Suprapubic skin (tissue), 4 donors: Measurements from ENCODE around the gene XAB2. TPM values are rescaled to one million over a fixed set of nuclear protein-coding genes. Genes with fewer than 3 reads are reported as not detected.

Experiments used
- DNase-seq, 2 donors: peaks; one replicate each; pipeline ENCODE4 v3.0.0-alpha.2; 2019; ENCODE audit warnings: low spot score in 2 of 2
- H3K27ac ChIP-seq: fragments of 200-600 bp; sonication (generic); one replicate; pipeline ENCODE4 v1.5.1; 2019
- H3K27me3 ChIP-seq: fragments of 200-600 bp; sonication (generic); one replicate; pipeline ENCODE4 v1.5.1; 2019
- H3K36me3 ChIP-seq: fragments of 200-600 bp; sonication (generic); one replicate; pipeline ENCODE4 v1.5.1; 2019
- H3K4me1 ChIP-seq: fragments of 200-600 bp; sonication (generic); one replicate; pipeline ENCODE4 v1.5.1; 2019
- H3K4me3 ChIP-seq: fragments of 200-600 bp; sonication (generic); one replicate; pipeline ENCODE4 v1.5.1; 2019; ENCODE audit warnings: mild to moderate bottlenecking
- H3K9me3 ChIP-seq: fragments of 200-600 bp; sonication (generic); one replicate; pipeline ENCODE4 v1.5.1; 2019
- CTCF ChIP-seq, 2 donors: fragments of 200-600 bp in 1 of 2; fragments of 450-650 bp in 1 of 2; sonication (generic) in 1 of 2; IDR thresholded peaks; one replicate each; pipeline ENCODE4 v1.5.1; 2016 to 2019; ENCODE audit warnings: antibody characterized with exemption in 2 of 2, mild to moderate bottlenecking in 1 of 2, moderate library complexity in 1 of 2
- EP300 ChIP-seq: sonication (generic); formaldehyde crosslinking; IDR thresholded peaks from one replicate; pipeline ENCODE4 v1.6.1; 2017; ENCODE audit warnings: antibody characterized with exemption
- POLR2A ChIP-seq, 2 donors: fragments of 450-650 bp; IDR thresholded peaks; one replicate each; pipeline ENCODE4 v1.6.1; 2017; ENCODE audit warnings: antibody characterized with exemption in 2 of 2, mild to moderate bottlenecking in 2 of 2, moderate library complexity in 2 of 2
- POLR2AphosphoS5 ChIP-seq, 3 donors: sonication (generic); formaldehyde crosslinking; IDR thresholded peaks; one replicate each; pipeline ENCODE4 v1.6.1; 2017; ENCODE audit warnings: antibody characterized with exemption in 3 of 3
- WGBS: methylation state at CpG from one replicate; pipeline ENCODE4 v1.1.5; 2018; 5-methylcytosine and 5-hydroxymethylcytosine counted together
- total RNA-seq, 4 donors: library from RNA; depleted of rRNA; stranded (reverse); fragments of >200 nt; gene quantifications; one replicate each; pipeline ENCODE4 v1.1.0, GENCODE V29; 2016

The XAB2 gene
- total RNA-seq, 4 donors from 2014 or later = 45.1 to 68.2 (median 55.5) TPM

GRCh38 chr19:7648265-7649014 lies 19.1 kb upstream of the XAB2 start:
- H3K4me1 ChIP-seq = peaks cover 12% of the 10 kb centered on the region
- no peak for DNase-seq
- TF ChIP-seq CTCF (IDR thresholded peaks at IDR 0.05) (no peak), POLR2A (IDR thresholded peaks at IDR 0.05) (no peak), EP300 (no peak), POLR2AphosphoS5 (IDR thresholded peaks at IDR 0.05) (no peak)
- H3K27me3 ChIP-seq = peaks cover 10% of the 10 kb centered on the region
- 83% methylated on average over 15 of the region's 15 CpGs for WGBS
- no peak overlapping the region for H3K27ac ChIP-seq
- H3K9me3 ChIP-seq = no peaks in the 10 kb centered on the region
- peaks cover 17% of the 10 kb centered on the region for H3K36me3 ChIP-seq
- H3K4me3 ChIP-seq = no peak overlapping the region

GRCh38 chr19:7647156-7647555 lies 17.8 kb upstream of the XAB2 start:
- no peak overlapping the region for H3K4me3 ChIP-seq
- peaks cover 6% of the 10 kb centered on the region for H3K4me1 ChIP-seq
- no peak for DNase-seq
- no peaks in the 10 kb centered on the region for H3K9me3 ChIP-seq
- 71% methylated on average over 11 of the region's 26 CpGs for WGBS
- H3K27me3 ChIP-seq = peaks cover 10% of the 10 kb centered on the region
- no peak overlapping the region for H3K27ac ChIP-seq
- TF ChIP-seq EP300 (no peak), POLR2AphosphoS5 (IDR thresholded peaks at IDR 0.05) (no peak), POLR2A (IDR thresholded peaks at IDR 0.05) (no peak), CTCF (IDR thresholded peaks at IDR 0.05) (no peak)
- peaks cover 21% of the 10 kb centered on the region for H3K36me3 ChIP-seq

GRCh38 chr19:7646426-7646700 lies 17.0 kb upstream of the XAB2 start:
- DNase-seq = no peak
- H3K4me3 ChIP-seq = no peak overlapping the region
- WGBS = 100% methylated on average over 1 of the region's 8 CpGs
- TF ChIP-seq POLR2A (IDR thresholded peaks at IDR 0.05) (no peak), EP300 (no peak), POLR2AphosphoS5 (IDR thresholded peaks at IDR 0.05) (no peak), CTCF (IDR thresholded peaks at IDR 0.05) (no peak)
- H3K27ac ChIP-seq = no peak overlapping the region
- H3K27me3 ChIP-seq = peaks cover 10% of the 10 kb centered on the region
- peaks cover 22% of the 10 kb centered on the region for H3K36me3 ChIP-seq
- no peaks in the 10 kb centered on the region for H3K9me3 ChIP-seq
- H3K4me1 ChIP-seq = no peaks in the 10 kb centered on the region

- Histone ChIP-seq H3K36me3 (peaks cover 22% of the 10 kb centered on the region), H3K4me3 (no peak overlapping the region), H3K27me3 (peaks cover 9% of the 10 kb centered on the region), H3K27ac (no peak overlapping the region), H3K9me3 (no peaks in the 10 kb centered on the region), H3K4me1 (no peaks in the 10 kb centered on the region)
- DNase-seq = no peak
- WGBS = 72% methylated on average over 17 of the region's 20 CpGs
- TF ChIP-seq CTCF (IDR thresholded peaks at IDR 0.05) (no peak), POLR2AphosphoS5 (IDR thresholded peaks at IDR 0.05) (no peak), EP300 (no peak), POLR2A (IDR thresholded peaks at IDR 0.05) (no peak)
These were observed 16.5 kb upstream of the XAB2 start for GRCh38 chr19:7645656-7646425.

- no peak for DNase-seq
- Histone ChIP-seq H3K9me3 (no peaks in the 10 kb centered on the region), H3K27ac (no peak overlapping the region), H3K4me3 (no peak overlapping the region), H3K4me1 (no peaks in the 10 kb centered on the region), H3K27me3 (peaks cover 3% of the 10 kb centered on the region), H3K36me3 (peaks cover 22% of the 10 kb centered on the region)
- TF ChIP-seq POLR2A (IDR thresholded peaks at IDR 0.05) (no peak), CTCF (IDR thresholded peaks at IDR 0.05) (no peak), EP300 (no peak)
- 88% methylated on average over 8 of the region's 14 CpGs for WGBS
These were observed 15.8 kb upstream of the XAB2 start for GRCh38 chr19:7645163-7645562.
